Chondrocyte (in vitro differentiated cells): Measurements from ENCODE around the gene HCRTR2. TPM values are rescaled to one million over a fixed set of nuclear protein-coding genes. Genes with fewer than 3 reads are reported as not detected.
"Not testable (repeated sequence)": the region's sequence is repeated elsewhere in the genome, so short reads cannot be mapped to it uniquely, and the experiment has no call there.

Source experiments
- DNase-seq: peaks from one replicate; pipeline ENCODE4 v3.0.0; 2021; ENCODE audit warnings: mixed read lengths, low spot score
- H3K27ac Mint-ChIP-seq: one replicate; pipeline ENCODE4 v1.8.0; 2021; ENCODE audit warnings: mild to moderate bottlenecking, moderate library complexity, mixed read lengths; ENCODE audit not compliant: unreplicated experiment
- H3K27me3 Mint-ChIP-seq: 2 replicates; pipeline ENCODE4 v1.8.0; 2021; ENCODE audit warnings: low read depth, mixed read lengths
- H3K36me3 Mint-ChIP-seq: 2 replicates; pipeline ENCODE4 v1.8.0; 2021; ENCODE audit warnings: low read depth, mixed read lengths
- H3K4me1 Mint-ChIP-seq: 2 replicates; pipeline ENCODE4 v1.8.0; 2021; ENCODE audit warnings: low read depth, mild to moderate bottlenecking, mixed read lengths
- H3K4me3 Mint-ChIP-seq: one replicate; pipeline ENCODE4 v1.8.0; 2021; ENCODE audit warnings: mild to moderate bottlenecking, moderate library complexity, mixed read lengths; ENCODE audit not compliant: unreplicated experiment
- H3K9me3 Mint-ChIP-seq: 2 replicates; pipeline ENCODE4 v1.8.0; 2021; ENCODE audit warnings: low read depth, mixed read lengths
- CTCF ChIP-seq: fragments of 200-600 bp; sonication (generic); IDR thresholded peaks from 2 replicates; pipeline ENCODE4 v1.5.0; 2021; ENCODE audit warnings: antibody characterized with exemption, mild to moderate bottlenecking, moderate library complexity
- total RNA-seq: library from RNA; stranded (reverse); gene quantifications from 3 replicates; pipeline ENCODE4 v1.2.1, GENCODE V29; 2021

Gene HCRTR2
- total RNA-seq, 1 donor from 2014 or later = not detected

DNA sequence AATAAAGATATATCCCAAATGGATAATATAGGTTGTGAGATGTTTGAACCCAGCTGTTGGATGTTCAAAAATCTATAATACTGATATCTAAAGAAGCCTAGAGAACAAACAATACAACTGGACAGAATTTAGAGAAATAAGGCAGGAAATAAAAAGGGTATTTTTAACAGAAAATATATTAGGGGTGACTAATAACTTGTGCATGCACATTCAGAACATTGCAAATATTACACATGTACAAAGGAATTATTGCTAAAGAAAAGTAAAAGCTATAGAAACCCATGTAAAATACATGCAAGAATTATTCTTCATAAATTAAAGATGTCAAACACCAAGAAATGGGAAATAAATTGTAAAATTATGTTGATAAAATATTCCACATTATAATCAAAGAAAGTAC, 32.7 kb upstream of the HCRTR2 start:
- DNase-seq = no peak
- Mint-ChIP-seq H3K27ac (no peak overlapping the region), H3K27me3 (no peaks in the 10 kb centered on the region), H3K4me1 (peaks cover 6% of the 10 kb centered on the region), H3K36me3 (no peaks in the 10 kb centered on the region), H3K9me3 (peaks cover 5% of the 10 kb centered on the region), H3K4me3 (no peak overlapping the region)
- TF ChIP-seq CTCF = no peak

DNA sequence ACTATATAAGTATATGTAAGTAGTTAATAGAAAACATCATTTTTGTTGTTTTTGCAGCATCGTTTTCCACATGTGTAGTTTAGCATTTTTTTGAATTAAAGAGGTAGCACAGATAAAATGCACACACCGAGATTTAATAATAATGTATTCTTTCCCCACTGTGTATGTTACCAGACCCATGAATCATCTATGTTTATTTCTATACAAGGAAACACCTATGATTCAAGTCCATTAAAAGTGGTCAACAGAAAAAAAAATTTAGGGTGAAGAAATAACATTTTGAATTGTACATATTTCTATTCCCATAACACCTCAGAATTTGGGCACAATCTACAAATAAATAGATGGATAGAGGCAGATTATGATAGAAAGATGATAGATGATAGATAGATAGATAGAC, 31.7 kb upstream of the HCRTR2 start:
- Mint-ChIP-seq H3K27me3 (no peaks in the 10 kb centered on the region), H3K4me3 (no peak overlapping the region), H3K9me3 (peaks cover 5% of the 10 kb centered on the region), H3K27ac (no peak overlapping the region), H3K36me3 (no peaks in the 10 kb centered on the region), H3K4me1 (peaks cover 6% of the 10 kb centered on the region)
- no peak for TF ChIP-seq CTCF
- DNase-seq = no peak

GRCh38 chr6:55153284-55153683, 21.0 kb upstream of the HCRTR2 start:
- peaks cover 2% of the 10 kb centered on the region for H3K27me3 Mint-ChIP-seq
- H3K9me3 Mint-ChIP-seq = peaks cover 22% of the 10 kb centered on the region
- H3K27ac Mint-ChIP-seq = no peak overlapping the region
- no peak overlapping the region for H3K4me3 Mint-ChIP-seq
- no peaks in the 10 kb centered on the region for H3K4me1 Mint-ChIP-seq
- no peak for DNase-seq
- no peak for TF ChIP-seq CTCF
- no peaks in the 10 kb centered on the region for H3K36me3 Mint-ChIP-seq

GRCh38 chr6:55158784-55159183, 15.5 kb upstream of the HCRTR2 start:
- not testable (repeated sequence) for H3K27ac Mint-ChIP-seq
- peak; percentile 64 for DNase-seq

DNA sequence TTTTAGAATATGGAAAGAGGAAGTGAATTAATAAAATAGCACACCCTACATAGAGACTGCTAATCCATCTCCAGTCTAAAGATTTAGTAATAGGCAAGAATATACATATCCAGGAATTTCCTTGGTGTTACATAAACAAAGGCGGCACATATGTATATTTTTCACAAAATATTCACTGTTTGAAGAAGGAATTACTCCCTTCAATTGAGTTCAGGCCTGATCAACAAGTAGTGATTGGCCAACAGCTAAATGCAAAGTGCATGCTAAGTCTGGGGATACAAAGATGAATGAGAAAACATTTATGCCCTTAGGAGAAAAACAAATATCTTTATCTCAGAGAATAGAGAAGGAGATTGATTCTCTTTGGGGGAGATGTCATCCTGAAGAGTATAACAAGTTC, 6.5 kb upstream of the HCRTR2 start:
- no peak for TF ChIP-seq CTCF
- Mint-ChIP-seq H3K4me1 (no peaks in the 10 kb centered on the region), H3K4me3 (no peak overlapping the region), H3K9me3 (no peaks in the 10 kb centered on the region), H3K27me3 (peaks cover 8% of the 10 kb centered on the region), H3K27ac (no peak overlapping the region), H3K36me3 (no peaks in the 10 kb centered on the region)
- no peak for DNase-seq

More at GRCh38 chr6:55158784-55159183, 15.5 kb upstream of the HCRTR2 start:
- H3K27me3 Mint-ChIP-seq, H3K36me3 Mint-ChIP-seq, H3K4me3 Mint-ChIP-seq, H3K4me1 Mint-ChIP-seq: not testable (repeated sequence)
- peaks cover 28% of the 10 kb centered on the region for H3K9me3 Mint-ChIP-seq

GRCh38 chr6:55175078-55176049, 1.0 kb downstream of the HCRTR2 start:
- H3K27ac Mint-ChIP-seq = no peak overlapping the region
- H3K27me3 Mint-ChIP-seq = peaks cover 37% of the 10 kb centered on the region
- peaks cover 3% of the 10 kb centered on the region for H3K9me3 Mint-ChIP-seq
- no peaks in the 10 kb centered on the region for H3K36me3 Mint-ChIP-seq
- peaks cover 13% of the 10 kb centered on the region for H3K4me1 Mint-ChIP-seq
- DNase-seq = no peak
- no peak for TF ChIP-seq CTCF
- H3K4me3 Mint-ChIP-seq = peak overlapping the region; percentile 8
